Osteoblast (primary cell): Measurements from ENCODE around the gene TBC1D8. TPM values are rescaled to one million over a fixed set of nuclear protein-coding genes. Genes with fewer than 3 reads are reported as not detected.

ENCODE experiments used
- DNase-seq: peaks from one replicate; pipeline ENCODE4 v3.0.0; 2011; ENCODE audit warnings: low spot score, mixed read lengths; ENCODE audit not compliant: insufficient read length; ENCODE audit errors: missing footprints
- H2AFZ ChIP-seq: 2 replicates; pipeline ENCODE4 v1.6.0; 2011; ENCODE audit warnings: mild to moderate bottlenecking, low read length
- H3K27ac ChIP-seq: 2 replicates; pipeline ENCODE4 v1.5.1; 2011; ENCODE audit warnings: mild to moderate bottlenecking, low read depth, low read length, moderate library complexity
- H3K27me3 ChIP-seq: 2 replicates; pipeline ENCODE4 v1.6.0; 2012; ENCODE audit warnings: mild to moderate bottlenecking, control low read depth, inconsistent platforms, low read length, moderate library complexity; ENCODE audit not compliant: insufficient read depth
- H3K36me3 ChIP-seq: 2 replicates; pipeline ENCODE4 v1.5.1; 2011; ENCODE audit warnings: mild to moderate bottlenecking, low read length, control low read depth, moderate library complexity; ENCODE audit not compliant: insufficient read depth
- H3K4me1 ChIP-seq: 2 replicates; pipeline ENCODE4 v1.5.1; 2011; ENCODE audit warnings: mild to moderate bottlenecking, low read length, control low read depth, moderate library complexity; ENCODE audit not compliant: insufficient read depth
- H3K4me2 ChIP-seq: 2 replicates; pipeline ENCODE4 v1.6.0; 2011; ENCODE audit warnings: mild to moderate bottlenecking, low read length; ENCODE audit not compliant: insufficient read depth
- H3K4me3 ChIP-seq: fragments of 200-600 bp; sonication (generic); 3 replicates; pipeline ENCODE4 v1.5.1; 2012; ENCODE audit warnings: mild to moderate bottlenecking, low read length, inconsistent platforms; ENCODE audit not compliant: insufficient read depth
- H3K79me2 ChIP-seq: 2 replicates; pipeline ENCODE4 v1.6.0; 2012; ENCODE audit warnings: mild to moderate bottlenecking, low read length, control low read depth, inconsistent platforms; ENCODE audit not compliant: insufficient read depth
- H3K9me3 ChIP-seq: 2 replicates; pipeline ENCODE4 v1.5.1; 2011; ENCODE audit warnings: low read depth, low read length, control low read depth
- H4K20me1 ChIP-seq: 2 replicates; pipeline ENCODE4 v1.6.0; 2012; ENCODE audit warnings: mild to moderate bottlenecking, low read length, control low read depth; ENCODE audit not compliant: insufficient read depth
- CTCF ChIP-seq: IDR thresholded peaks from 2 replicates; pipeline ENCODE4 v1.5.1; 2011; ENCODE audit warnings: mild to moderate bottlenecking, low read depth, low read length, moderate library complexity; ENCODE audit errors: extremely low read depth
- total RNA-seq: library from RNA; depleted of rRNA; stranded (reverse); fragments of >200 nt; gene quantifications from 2 replicates; pipeline ENCODE4 v1.2.3, GENCODE V29; 2012

The TBC1D8 gene
- total RNA-seq, 1 donor, result 13.4 TPM

DNA sequence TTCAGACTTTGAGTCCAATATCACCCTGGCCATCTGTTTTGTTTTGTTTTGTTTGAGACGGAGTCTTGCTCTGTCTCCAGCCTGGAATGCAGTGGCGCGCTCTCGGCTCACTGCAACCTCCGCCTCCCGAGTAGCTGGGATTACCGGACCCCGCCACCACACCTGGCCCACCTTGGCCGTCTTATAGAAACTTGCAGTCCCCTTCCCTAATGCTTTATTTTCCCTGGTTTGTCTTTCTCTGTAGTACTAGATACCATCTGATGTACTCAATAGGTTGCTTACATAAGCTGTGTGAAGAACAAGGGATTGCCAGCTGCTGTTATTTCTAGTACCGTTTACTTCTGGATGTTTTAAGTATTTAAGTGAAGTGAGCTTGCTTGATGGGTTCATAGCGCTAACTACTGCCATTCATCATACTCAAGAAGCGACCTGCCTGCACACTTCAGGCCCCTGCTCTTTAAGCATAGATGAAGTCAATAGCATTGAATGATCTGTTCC lies 147.9 kb downstream of the TBC1D8 start:
- peak overlapping the region; percentile 93 for H3K27ac ChIP-seq
- no peak overlapping the region for H2AFZ ChIP-seq
- peak overlapping the region; percentile 96 for H3K4me2 ChIP-seq
- no peak for TF ChIP-seq CTCF
- H3K4me1 ChIP-seq, result peaks cover 30% of the 10 kb centered on the region
- no peaks in the 10 kb centered on the region for H3K27me3 ChIP-seq
- H3K9me3 ChIP-seq, result no peaks in the 10 kb centered on the region
- H3K4me3 ChIP-seq, result peak overlapping the region; percentile 97
- DNase-seq, result no peak
- H3K79me2 ChIP-seq, result peaks cover 36% of the 10 kb centered on the region
- H3K36me3 ChIP-seq, result peaks cover 56% of the 10 kb centered on the region
- peaks cover 36% of the 10 kb centered on the region for H4K20me1 ChIP-seq

GRCh38 chr2:101002562-101003277 lies 148.5 kb downstream of the TBC1D8 start:
- no peak for DNase-seq
- Histone ChIP-seq H3K27ac (peak overlapping the region; percentile 93), H3K36me3 (peaks cover 50% of the 10 kb centered on the region), H3K4me1 (peaks cover 30% of the 10 kb centered on the region), H2AFZ (peak overlapping the region; percentile 98), H4K20me1 (peaks cover 36% of the 10 kb centered on the region), H3K4me2 (peak overlapping the region; percentile 96), H3K4me3 (peak overlapping the region; percentile 97), H3K27me3 (no peaks in the 10 kb centered on the region), H3K79me2 (peaks cover 36% of the 10 kb centered on the region), H3K9me3 (no peaks in the 10 kb centered on the region)
- TF ChIP-seq CTCF, result no peak

DNA sequence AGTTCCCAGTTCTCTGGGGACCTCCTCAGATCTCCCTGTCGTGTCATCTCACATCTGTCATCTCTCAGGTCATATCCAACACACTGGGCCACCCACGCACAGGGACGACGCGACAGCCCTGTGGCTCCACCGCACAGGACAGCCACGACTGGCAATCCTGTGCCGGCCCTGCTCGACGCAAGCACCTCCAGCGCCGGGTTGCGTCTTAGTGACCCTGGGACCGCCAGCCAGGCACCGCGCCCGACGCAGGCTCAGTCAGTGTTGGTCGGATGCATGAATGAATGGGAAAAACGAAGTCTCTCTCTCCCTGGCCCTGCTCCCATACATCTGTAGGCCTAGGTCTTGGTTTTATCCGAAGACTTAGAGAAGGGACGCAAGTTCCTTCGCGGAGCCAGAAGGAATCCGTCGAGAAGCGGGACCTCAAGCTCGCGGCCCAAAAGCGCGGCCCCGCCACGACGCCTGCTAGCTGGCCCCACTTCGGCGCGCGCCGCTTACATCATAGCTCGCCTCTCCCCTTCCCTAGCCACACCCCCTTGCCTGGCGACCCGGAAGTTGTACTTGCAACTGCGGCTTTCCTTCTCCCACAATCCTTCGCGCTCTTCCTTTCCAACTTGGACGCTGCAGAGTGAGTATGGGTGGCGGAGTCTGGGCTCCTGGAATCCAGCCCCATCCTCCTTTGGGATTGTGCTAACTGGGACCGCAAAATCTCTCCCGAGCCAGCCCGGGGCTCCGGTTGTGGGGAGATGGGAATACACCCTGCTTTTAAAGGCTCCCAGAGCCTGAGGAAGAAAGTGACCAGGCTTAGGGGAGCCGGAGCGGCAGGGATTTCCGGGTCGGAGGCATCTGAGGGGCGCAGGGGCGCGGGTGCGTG lies 149.3 kb downstream of the TBC1D8 start, which contains the start of gene RPL31:
Gene RPL31 (plus strand): TSS at position 599 of the 871 bp plus-strand sequence. CDS start 413 bp downstream, outside the sequence.
- no peak for TF ChIP-seq CTCF
- Histone ChIP-seq H3K4me3 (peak within 1 kb of the TSS; percentile 97), H4K20me1 (peaks cover 36% of the 10 kb centered on the region), H3K27ac (peak within 1 kb of the TSS; percentile 93), H3K4me1 (peaks cover 30% of the 10 kb centered on the region), H3K79me2 (peaks cover 36% of the 10 kb centered on the region), H3K4me2 (peak within 1 kb of the TSS; percentile 96), H3K36me3 (peaks cover 42% of the 10 kb centered on the region), H3K9me3 (no peaks in the 10 kb centered on the region), H2AFZ (peak within 1 kb of the TSS; percentile 98), H3K27me3 (no peaks in the 10 kb centered on the region)
- DNase-seq, result peak; percentile 99
